ENCODE measurements around the gene CNGA4.

CNGA4 gene

GRCh38 chr11:6219359-6219758 is 19.5 kb upstream of the CNGA4 start:
- Histone ChIP-seq H2AFZ (ENCODE audit: low read length) (no peak overlapping the region), H3K9ac (ENCODE audit: low read length) (no peak overlapping the region), H3K9me3 (ENCODE audit: low read length) (no peaks in the 10 kb centered on the region), H3K27me3 (ENCODE audit: insufficient read depth, low read length) (no peaks in the 10 kb centered on the region), H3K36me3 (ENCODE audit: insufficient read depth, low read length) (peaks cover 73% of the 10 kb centered on the region), H3K9me2 (ENCODE audit: low read depth, low read length) (no peaks in the 10 kb centered on the region), H3K4me1 (ENCODE audit: insufficient read depth, low read length, severe bottlenecking) (no peaks in the 10 kb centered on the region), H3K79me2 (ENCODE audit: insufficient read depth, low read length) (no peaks in the 10 kb centered on the region), H3F3A (ENCODE audit: insufficient read depth, low read length) (no peaks in the 10 kb centered on the region), H3K27ac (ENCODE audit: low read depth, low read length, poor library complexity, severe bottlenecking) (no peak overlapping the region), H3K4me3 (ENCODE audit: low read depth, low read length, poor library complexity, severe bottlenecking) (no peak overlapping the region), H4K20me1 (ENCODE audit: insufficient read depth, low read length) (no peaks in the 10 kb centered on the region), H3K4me2 (ENCODE audit: low read length) (no peak overlapping the region)
- TF ChIP-seq EZH2 (IDR thresholded peaks at IDR 0.05; ENCODE audit: borderline replicate concordance, low read length): no peak
- no peak for TF ChIP-seq CTCF (IDR thresholded peaks at IDR 0.05; ENCODE audit: low read length)

DNA sequence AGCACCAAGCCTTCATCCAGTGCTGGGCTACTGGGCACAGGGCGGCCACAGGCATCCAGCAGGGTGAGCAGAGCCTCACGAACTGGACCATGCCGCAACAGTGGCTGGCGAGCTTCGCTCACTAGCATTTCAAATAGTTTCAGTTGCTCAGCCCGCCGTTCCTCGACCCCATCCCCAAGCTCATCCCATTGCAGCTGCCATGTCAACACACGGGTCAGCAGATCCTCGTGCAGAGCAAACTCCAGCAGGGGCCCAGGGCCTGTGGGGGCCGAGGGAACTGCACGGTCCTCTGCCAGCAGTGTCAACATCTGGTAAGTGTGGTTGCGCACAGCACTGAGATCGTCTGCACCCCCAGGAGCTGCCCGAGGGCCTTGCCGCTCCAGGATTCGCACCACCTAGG is 15.0 kb upstream of the CNGA4 start:
- no peaks in the 10 kb centered on the region for H3F3A ChIP-seq (ENCODE audit: insufficient read depth, low read length)
- no peak overlapping the region for H2AFZ ChIP-seq (ENCODE audit: low read length)
- no peaks in the 10 kb centered on the region for H3K79me2 ChIP-seq (ENCODE audit: insufficient read depth, low read length)
- no peak overlapping the region for H3K9ac ChIP-seq (ENCODE audit: low read length)
- TF ChIP-seq EZH2 (IDR thresholded peaks at IDR 0.05; ENCODE audit: borderline replicate concordance, low read length): no peak
- no peak for TF ChIP-seq CTCF (IDR thresholded peaks at IDR 0.05; ENCODE audit: low read length)
- no peak overlapping the region for H3K4me2 ChIP-seq (ENCODE audit: low read length)
- H3K4me1 ChIP-seq (ENCODE audit: insufficient read depth, low read length, severe bottlenecking): no peaks in the 10 kb centered on the region
- peaks cover 41% of the 10 kb centered on the region for H3K36me3 ChIP-seq (ENCODE audit: insufficient read depth, low read length)
- no peak overlapping the region for H3K4me3 ChIP-seq (ENCODE audit: low read depth, low read length, poor library complexity, severe bottlenecking)
- no peaks in the 10 kb centered on the region for H4K20me1 ChIP-seq (ENCODE audit: insufficient read depth, low read length)
- no peaks in the 10 kb centered on the region for H3K9me2 ChIP-seq (ENCODE audit: low read depth, low read length)
- no peaks in the 10 kb centered on the region for H3K27me3 ChIP-seq (ENCODE audit: insufficient read depth, low read length)
- no peaks in the 10 kb centered on the region for H3K9me3 ChIP-seq (ENCODE audit: low read length)
- no peak overlapping the region for H3K27ac ChIP-seq (ENCODE audit: low read depth, low read length, poor library complexity, severe bottlenecking)

GRCh38 chr11:6224421-6224820 is 14.5 kb upstream of the CNGA4 start:
- H3K36me3 ChIP-seq (ENCODE audit: insufficient read depth, low read length): peaks cover 36% of the 10 kb centered on the region
- no peaks in the 10 kb centered on the region for H3K27me3 ChIP-seq (ENCODE audit: insufficient read depth, low read length)
- H3K9ac ChIP-seq (ENCODE audit: low read length): no peak overlapping the region
- no peaks in the 10 kb centered on the region for H4K20me1 ChIP-seq (ENCODE audit: insufficient read depth, low read length)
- no peaks in the 10 kb centered on the region for H3F3A ChIP-seq (ENCODE audit: insufficient read depth, low read length)
- H3K4me3 ChIP-seq (ENCODE audit: low read depth, low read length, poor library complexity, severe bottlenecking): no peak overlapping the region
- H3K27ac ChIP-seq (ENCODE audit: low read depth, low read length, poor library complexity, severe bottlenecking): no peak overlapping the region
- H3K4me1 ChIP-seq (ENCODE audit: insufficient read depth, low read length, severe bottlenecking): no peaks in the 10 kb centered on the region
- H3K9me2 ChIP-seq (ENCODE audit: low read depth, low read length): no peaks in the 10 kb centered on the region
- H3K4me2 ChIP-seq (ENCODE audit: low read length): no peak overlapping the region
- TF ChIP-seq CTCF (IDR thresholded peaks at IDR 0.05; ENCODE audit: low read length) (no peak), EZH2 (IDR thresholded peaks at IDR 0.05; ENCODE audit: borderline replicate concordance, low read length) (no peak)
- H3K79me2 ChIP-seq (ENCODE audit: insufficient read depth, low read length): peaks cover 4% of the 10 kb centered on the region; the same call in 1 of the 2 replicates
- no peak overlapping the region for H2AFZ ChIP-seq (ENCODE audit: low read length)
- H3K9me3 ChIP-seq (ENCODE audit: low read length): no peaks in the 10 kb centered on the region

Measured in OCI-LY1 (cell line).